HG03025 (cell line): ENCODE results near the gene SLC39A2.
"Not testable (repeated sequence)": the region's sequence is repeated elsewhere in the genome, so short reads cannot be mapped to it uniquely, and the experiment has no call there.

ENCODE experiments used
- ATAC-seq: cut with Tn5 transposase; IDR thresholded peaks from one replicate; pipeline ENCODE4 v1.9.1; 2021; ENCODE audit warnings: mild to moderate bottlenecking, moderate library complexity; ENCODE audit not compliant: unreplicated experiment, low FRiP score

The SLC39A2 gene

GRCh38 chr14:20998674-20999366 is at the start of gene SLC39A2:
Gene SLC39A2 (plus strand): TSS chr14:20999293. CDS start chr14:20999447, 154 bp downstream.
- ATAC-seq: no peak

GRCh38 chr14:20954736-20955537 is 44.2 kb upstream of the SLC39A2 start, which contains the start of gene RNASE2:
Gene RNASE2 (plus strand): TSS chr14:20955487. CDS start chr14:20955772, 285 bp downstream.
- ATAC-seq: not testable (repeated sequence)

- ATAC-seq: not testable (repeated sequence)
These were observed 43.6 kb upstream of the SLC39A2 start for GRCh38 chr14:20955538-20955873.

- no peak for ATAC-seq
These were observed 42.6 kb upstream of the SLC39A2 start for GRCh38 chr14:20956376-20956976.

- ATAC-seq: not testable (repeated sequence)
These were observed 40.1 kb upstream of the SLC39A2 start for GRCh38 chr14:20958946-20959345.

GRCh38 chr14:20969336-20969735 is 29.8 kb upstream of the SLC39A2 start:
- no peak for ATAC-seq

GRCh38 chr14:20970647-20970982 is 28.5 kb upstream of the SLC39A2 start:
- peak; percentile 12 for ATAC-seq

- peak; percentile 88 for ATAC-seq
These were observed 27.9 kb upstream of the SLC39A2 start for GRCh38 chr14:20970983-20971704.

GRCh38 chr14:20971705-20972021 is 27.4 kb upstream of the SLC39A2 start:
- no peak for ATAC-seq

GRCh38 chr14:20973501-20973900 is 25.6 kb upstream of the SLC39A2 start:
- ATAC-seq: no peak

GRCh38 chr14:20976291-20976690 is 22.8 kb upstream of the SLC39A2 start:
- no peak for ATAC-seq

GRCh38 chr14:20978687-20979086 is 20.4 kb upstream of the SLC39A2 start:
- no peak for ATAC-seq

GRCh38 chr14:20980906-20981305 is 18.2 kb upstream of the SLC39A2 start:
- no peak for ATAC-seq

- no peak for ATAC-seq
These were observed 16.3 kb upstream of the SLC39A2 start for GRCh38 chr14:20982646-20983369.

GRCh38 chr14:20985650-20986049 is 13.4 kb upstream of the SLC39A2 start:
- ATAC-seq: not testable (repeated sequence)

- no peak for ATAC-seq
These were observed 12.3 kb upstream of the SLC39A2 start for GRCh38 chr14:20986811-20987210.

GRCh38 chr14:20988717-20989470 is 10.2 kb upstream of the SLC39A2 start:
- no peak for ATAC-seq

GRCh38 chr14:20989471-20989786 is 9.7 kb upstream of the SLC39A2 start:
- no peak for ATAC-seq

GRCh38 chr14:20989787-20990600 is 9.1 kb upstream of the SLC39A2 start, which contains the start of gene METTL17:
Gene METTL17 (plus strand): TSS chr14:20989980. CDS start chr14:20990003, 23 bp downstream.
- peak; percentile 93 for ATAC-seq
